CD1c-positive myeloid dendritic cell (primary cell): ENCODE measurements around the gene OLIG1.

Source experiments
- DNase-seq: peaks from one replicate; pipeline ENCODE4 v3.0.0-alpha.2; 2016; ENCODE audit errors: extremely low spot score

The OLIG1 gene

GRCh38 chr21:33101300-33101911, 31.5 kb downstream of the OLIG1 start:
- DNase-seq, result peak; percentile 80

GRCh38 chr21:33105088-33105487, 35.1 kb downstream of the OLIG1 start:
- DNase-seq, result no peak

GRCh38 chr21:33108228-33108627, 38.3 kb downstream of the OLIG1 start:
- no peak for DNase-seq

DNA sequence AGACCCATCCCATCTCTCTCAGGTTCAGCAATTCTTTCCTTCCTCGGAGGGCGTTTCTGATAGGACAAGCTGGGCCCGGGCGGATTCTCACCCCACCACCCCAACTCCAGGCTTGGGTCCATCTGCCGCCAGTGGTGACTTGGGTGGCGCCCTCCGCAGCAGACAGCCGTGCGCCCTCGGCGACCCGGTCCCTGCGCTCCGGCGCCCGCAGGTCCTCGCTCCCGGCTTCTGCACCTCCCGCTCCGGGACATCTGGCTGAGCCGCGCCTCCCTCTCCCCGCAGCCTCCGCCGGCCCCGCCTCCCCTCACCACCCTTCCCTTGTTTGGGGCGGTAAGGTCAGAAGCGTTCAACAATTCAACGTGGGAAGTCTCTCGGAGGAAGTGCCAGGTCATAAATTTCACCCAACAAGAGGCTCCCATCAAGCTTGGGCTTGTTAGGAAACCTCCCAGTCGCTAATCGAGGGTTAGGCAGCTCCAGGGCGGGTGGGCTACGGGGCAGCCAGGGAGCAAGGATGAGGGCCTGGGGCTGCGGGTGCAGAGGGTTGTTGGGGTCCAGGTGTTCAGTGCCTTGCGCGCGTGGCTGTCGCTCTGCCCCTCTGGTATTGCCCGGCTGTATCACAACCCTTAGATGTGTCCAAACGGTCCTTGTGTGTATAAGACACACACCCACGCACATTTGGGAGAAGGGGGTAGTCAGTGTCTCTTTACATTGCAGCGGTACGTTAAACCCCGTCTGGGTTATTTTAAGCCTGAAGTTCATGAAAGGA, 39.8 kb downstream of the OLIG1 start:
- DNase-seq, result peak; percentile 82

DNA sequence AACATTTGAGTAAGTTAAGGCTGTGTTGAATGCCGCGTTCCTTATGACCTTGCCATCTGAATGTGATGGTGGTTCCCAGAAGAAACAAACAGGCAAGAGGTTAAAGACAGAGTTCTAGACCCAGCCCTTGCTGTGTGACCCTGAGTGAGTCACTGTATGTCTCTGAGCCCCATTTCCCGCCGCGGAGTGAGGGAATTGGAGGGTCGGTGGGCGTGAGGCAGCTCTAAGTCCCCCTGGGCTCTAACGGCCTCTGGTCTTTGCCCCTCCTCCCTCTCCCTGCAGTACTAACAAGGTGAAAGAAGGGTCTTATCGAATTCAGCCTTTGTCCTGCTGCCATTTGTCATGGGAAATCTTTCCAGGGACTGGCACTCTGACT, 40.4 kb downstream of the OLIG1 start:
- DNase-seq, result no peak

DNA sequence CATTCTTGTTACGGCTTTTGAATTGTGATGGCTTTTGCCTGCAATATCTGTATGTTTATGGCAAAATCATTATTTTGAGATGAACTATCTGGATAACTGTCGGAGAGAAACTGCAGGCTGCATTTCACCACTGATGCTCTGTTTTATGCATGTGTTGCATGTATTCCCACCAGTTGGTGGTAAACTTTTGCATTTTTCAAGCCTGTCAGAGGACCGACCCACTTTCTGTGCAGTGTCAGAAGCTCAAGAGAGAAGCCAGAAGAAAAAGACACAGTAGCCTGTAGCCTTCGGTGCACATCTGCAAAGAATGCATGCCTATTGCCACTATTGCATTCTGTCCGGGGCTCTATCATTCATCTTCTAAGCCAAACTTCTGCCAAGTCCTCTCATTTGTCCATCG, 41.6 kb downstream of the OLIG1 start:
- DNase-seq, result no peak

DNA sequence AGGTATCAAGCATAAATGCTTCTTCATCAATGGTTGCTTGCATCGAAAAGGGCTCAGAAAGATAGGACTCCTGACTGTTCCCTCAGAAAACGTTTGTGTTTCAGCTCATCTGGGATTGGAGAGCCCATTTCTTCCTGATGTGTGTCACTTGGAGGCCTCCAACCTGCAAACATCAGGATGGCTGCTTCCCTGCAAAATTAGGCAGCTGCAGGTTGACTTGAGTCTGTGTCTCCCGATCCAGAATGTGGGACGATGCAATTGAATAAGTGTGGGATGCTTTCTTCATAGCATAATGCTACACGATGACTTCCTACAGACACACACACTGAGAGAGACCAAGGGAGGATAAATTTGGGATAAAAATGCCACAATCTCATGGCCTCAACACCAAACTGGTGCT, 42.2 kb downstream of the OLIG1 start:
- DNase-seq, result no peak

- DNase-seq, result no peak
These were observed 42.7 kb downstream of the OLIG1 start for GRCh38 chr21:33112681-33113080.

DNA sequence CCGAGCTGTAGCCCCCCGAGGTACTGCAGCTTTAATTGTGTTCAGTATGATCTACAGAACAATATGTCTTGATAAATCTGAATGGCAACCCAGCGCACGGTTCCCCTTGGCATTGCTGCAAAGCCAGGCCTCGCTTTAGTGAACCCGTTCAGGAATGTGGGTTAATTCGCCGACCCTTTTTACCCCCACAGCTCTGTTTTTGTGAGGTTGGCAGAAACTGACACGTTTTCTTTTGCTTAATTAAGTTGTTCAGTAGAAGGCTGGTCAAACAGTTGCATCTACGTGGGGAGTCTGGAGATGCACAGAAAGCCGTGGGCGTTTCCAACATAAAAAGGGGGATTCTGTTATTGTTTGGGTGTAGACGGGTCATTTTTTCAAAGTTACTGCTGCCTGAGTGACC, 43.2 kb downstream of the OLIG1 start:
- no peak for DNase-seq

DNA sequence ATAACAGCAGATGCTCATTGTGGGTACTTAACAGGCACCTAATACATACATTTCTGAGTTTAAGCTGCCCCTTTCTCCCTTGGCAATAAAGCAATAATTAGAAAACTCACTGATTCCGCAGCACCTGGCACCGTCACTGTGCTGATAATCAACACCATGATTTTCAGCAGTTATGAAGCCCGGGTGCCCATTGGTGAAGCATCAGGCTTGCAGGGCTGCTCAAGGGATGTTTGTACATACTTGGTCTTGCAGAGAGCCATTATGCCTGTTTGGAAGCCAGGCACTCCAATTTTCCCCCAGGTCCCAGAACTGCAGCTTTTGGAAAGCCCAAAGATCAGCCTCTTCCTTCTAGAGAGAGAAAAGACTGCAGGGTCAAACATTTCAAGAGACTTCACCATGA, 44.3 kb downstream of the OLIG1 start:
- DNase-seq, result no peak

- no peak for DNase-seq
These were observed 45.9 kb downstream of the OLIG1 start for GRCh38 chr21:33115631-33116510.

DNA sequence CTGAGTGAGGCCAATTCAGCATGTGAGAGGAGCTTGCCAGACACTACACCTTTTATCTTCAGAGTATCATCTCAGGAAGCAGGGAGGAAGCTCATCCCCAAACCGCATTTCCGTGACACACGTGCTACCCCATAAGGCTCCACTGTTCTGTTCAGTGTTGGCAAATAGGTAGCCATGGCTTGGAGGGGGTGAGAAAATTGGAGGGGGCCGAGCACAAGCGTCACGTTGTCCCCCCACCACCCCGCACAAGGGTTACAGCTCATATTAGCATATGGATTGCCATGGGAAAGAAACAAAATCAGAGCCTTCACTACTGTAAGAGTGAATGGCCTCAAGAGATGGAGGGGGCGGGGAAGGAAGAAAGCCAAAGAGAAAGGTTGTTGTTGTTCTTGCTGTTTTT, 46.7 kb downstream of the OLIG1 start:
- no peak for DNase-seq

DNA sequence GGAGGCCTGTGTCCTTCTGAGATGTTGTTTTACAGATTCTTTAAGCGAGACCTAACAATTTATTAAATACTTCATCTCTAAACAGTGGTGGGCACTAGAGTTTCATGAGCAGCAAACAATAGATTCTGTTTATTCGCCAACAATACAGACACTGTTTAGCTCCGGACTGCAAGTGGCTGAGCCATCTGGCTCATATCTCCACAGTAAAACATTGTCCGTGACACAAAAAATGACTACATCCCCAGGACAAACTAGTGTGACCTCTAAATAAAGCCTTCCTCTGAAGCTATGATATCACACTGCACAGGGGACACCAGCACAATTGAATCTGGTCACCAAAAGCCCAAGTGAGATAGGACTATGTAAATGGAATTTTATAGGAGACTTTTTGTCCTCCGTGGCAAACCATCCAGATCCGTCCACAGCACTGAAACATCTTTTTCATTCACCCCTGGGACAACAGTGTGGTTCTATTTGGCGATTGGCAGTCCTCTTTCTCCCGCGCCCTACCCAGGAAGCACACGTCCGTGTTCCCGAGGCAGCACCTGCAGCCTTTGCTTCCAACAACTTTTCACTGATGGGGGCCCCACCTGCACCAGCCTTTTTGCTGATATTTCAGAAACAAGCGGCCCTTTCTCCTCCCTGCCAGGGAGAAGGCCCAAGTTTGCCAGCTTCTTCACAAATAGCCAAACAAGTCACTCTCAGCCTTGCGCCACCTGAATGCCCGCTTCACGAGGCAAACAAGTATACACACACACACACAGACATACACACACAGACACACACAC, 47.4 kb downstream of the OLIG1 start:
- no peak for DNase-seq
